NT2/D1 (cell line): ENCODE results near the gene PDIA6.

ENCODE experiments used
- DNase-seq: peaks from one replicate; pipeline ENCODE4 v3.0.0-alpha.2; 2011; ENCODE audit warnings: low read depth, low spot score
- H3K27me3 ChIP-seq: 2 replicates; pipeline ENCODE4 v1.6.0; 2011; ENCODE audit warnings: mild to moderate bottlenecking; ENCODE audit not compliant: insufficient read length, insufficient read depth
- H3K36me3 ChIP-seq: 2 replicates; pipeline ENCODE4 v1.6.1; 2011; ENCODE audit warnings: mild to moderate bottlenecking, low read length, mixed read lengths; ENCODE audit not compliant: insufficient read depth, insufficient read length
- H3K4me1 ChIP-seq: 2 replicates; pipeline ENCODE4 v1.5.1; 2011; ENCODE audit not compliant: insufficient read depth, insufficient read length
- H3K4me3 ChIP-seq: 2 replicates; pipeline ENCODE4 v1.5.1; 2011; ENCODE audit warnings: low read depth; ENCODE audit not compliant: insufficient read length
- H3K9ac ChIP-seq: 2 replicates; pipeline ENCODE4 v1.6.0; 2011; ENCODE audit warnings: low read depth; ENCODE audit not compliant: insufficient read length
- H3K9me3 ChIP-seq: 2 replicates; pipeline ENCODE4 v1.5.1; 2011; ENCODE audit warnings: mild to moderate bottlenecking, low read length; ENCODE audit not compliant: insufficient read depth
- SUZ12 ChIP-seq: IDR thresholded peaks from 2 replicates; pipeline ENCODE4 v1.6.1; 2011; ENCODE audit not compliant: insufficient read length, insufficient read depth; ENCODE audit errors: extremely low read depth
- YY1 ChIP-seq: IDR thresholded peaks from 2 replicates; pipeline ENCODE4 v1.6.1; 2011; ENCODE audit not compliant: insufficient read length, insufficient read depth
- ZNF274 ChIP-seq: IDR thresholded peaks from 2 replicates; pipeline ENCODE4 v1.6.1; 2011; ENCODE audit warnings: mild to moderate bottlenecking, low read depth, low read length

Gene PDIA6

DNA sequence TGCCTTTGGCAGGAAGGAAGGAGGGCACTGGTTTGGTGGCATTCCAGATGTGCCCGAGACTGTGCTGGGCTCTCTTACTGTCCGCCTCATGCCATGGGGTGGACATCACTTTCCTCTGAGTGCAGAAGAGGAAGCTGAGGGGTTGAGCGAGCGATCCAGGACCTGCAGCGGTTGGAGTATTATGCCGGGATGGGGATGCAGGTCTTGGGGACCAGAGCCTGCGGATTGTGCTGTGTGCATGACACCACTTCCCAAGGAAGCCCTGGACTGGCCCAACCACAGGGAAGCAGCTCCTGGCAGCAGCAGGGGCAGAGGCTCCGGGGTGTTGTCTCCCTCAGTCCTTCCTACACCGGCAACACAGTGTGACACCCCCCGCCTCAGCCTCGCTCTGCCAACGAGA is 46.7 kb downstream of the PDIA6 start:
- Histone ChIP-seq H3K9ac (no peak overlapping the region), H3K36me3 (no peaks in the 10 kb centered on the region), H3K27me3 (no peaks in the 10 kb centered on the region), H3K4me3 (no peak overlapping the region), H3K4me1 (peaks cover 8% of the 10 kb centered on the region), H3K9me3 (no peaks in the 10 kb centered on the region)
- no peak for DNase-seq
- TF ChIP-seq ZNF274 (no peak), SUZ12 (no peak), YY1 (no peak)

DNA sequence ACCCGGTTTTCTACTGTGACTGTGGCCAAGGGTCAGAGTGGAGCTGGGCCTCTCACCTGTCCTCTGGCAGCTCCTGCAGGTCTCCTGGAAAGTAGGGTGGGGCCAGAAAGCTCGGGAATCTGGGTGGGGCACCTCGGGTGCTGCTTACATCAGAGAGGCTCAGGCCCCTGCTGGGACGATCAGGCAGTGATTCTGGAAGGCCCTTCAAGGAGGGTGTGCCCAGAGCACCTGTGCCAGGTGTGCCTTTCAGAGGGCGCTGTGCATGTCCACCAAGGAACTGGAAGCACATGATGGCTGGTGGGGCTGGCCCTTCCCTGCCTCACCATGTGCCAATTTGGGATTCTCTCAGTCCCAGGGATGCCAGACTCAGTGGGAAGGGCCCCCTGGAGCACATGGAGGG is 47.1 kb downstream of the PDIA6 start:
- TF ChIP-seq SUZ12 (no peak), ZNF274 (no peak), YY1 (no peak)
- Histone ChIP-seq H3K27me3 (no peaks in the 10 kb centered on the region), H3K36me3 (no peaks in the 10 kb centered on the region), H3K4me1 (peaks cover 8% of the 10 kb centered on the region), H3K9ac (no peak overlapping the region), H3K9me3 (no peaks in the 10 kb centered on the region), H3K4me3 (no peak overlapping the region)
- DNase-seq: no peak

DNA sequence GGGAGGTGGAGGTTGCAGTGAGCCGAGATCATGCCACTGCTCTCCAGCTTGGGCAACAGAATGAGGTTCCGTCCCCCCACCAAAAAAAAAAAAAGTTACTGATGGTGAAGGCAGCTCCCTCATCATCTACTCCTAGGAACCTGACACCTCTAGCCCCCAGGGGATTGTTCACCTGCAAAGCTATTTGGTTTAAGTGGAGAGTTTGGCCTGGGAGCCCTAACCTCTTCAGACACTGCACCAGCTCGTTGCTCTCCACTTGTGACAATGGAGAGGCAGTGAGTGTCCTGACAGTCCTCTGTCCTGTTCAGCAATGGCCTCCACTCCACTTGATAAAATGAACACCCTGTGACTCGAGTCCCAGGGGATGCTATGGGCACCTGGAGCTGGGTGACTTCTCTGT is 47.7 kb downstream of the PDIA6 start:
- no peak for DNase-seq
- Histone ChIP-seq H3K4me3 (no peak overlapping the region), H3K36me3 (no peaks in the 10 kb centered on the region), H3K27me3 (no peaks in the 10 kb centered on the region), H3K4me1 (peaks cover 8% of the 10 kb centered on the region), H3K9me3 (no peaks in the 10 kb centered on the region), H3K9ac (no peak overlapping the region)
- no peak for TF ChIP-seq YY1
- no peak for TF ChIP-seq ZNF274
- no peak for TF ChIP-seq SUZ12

DNA sequence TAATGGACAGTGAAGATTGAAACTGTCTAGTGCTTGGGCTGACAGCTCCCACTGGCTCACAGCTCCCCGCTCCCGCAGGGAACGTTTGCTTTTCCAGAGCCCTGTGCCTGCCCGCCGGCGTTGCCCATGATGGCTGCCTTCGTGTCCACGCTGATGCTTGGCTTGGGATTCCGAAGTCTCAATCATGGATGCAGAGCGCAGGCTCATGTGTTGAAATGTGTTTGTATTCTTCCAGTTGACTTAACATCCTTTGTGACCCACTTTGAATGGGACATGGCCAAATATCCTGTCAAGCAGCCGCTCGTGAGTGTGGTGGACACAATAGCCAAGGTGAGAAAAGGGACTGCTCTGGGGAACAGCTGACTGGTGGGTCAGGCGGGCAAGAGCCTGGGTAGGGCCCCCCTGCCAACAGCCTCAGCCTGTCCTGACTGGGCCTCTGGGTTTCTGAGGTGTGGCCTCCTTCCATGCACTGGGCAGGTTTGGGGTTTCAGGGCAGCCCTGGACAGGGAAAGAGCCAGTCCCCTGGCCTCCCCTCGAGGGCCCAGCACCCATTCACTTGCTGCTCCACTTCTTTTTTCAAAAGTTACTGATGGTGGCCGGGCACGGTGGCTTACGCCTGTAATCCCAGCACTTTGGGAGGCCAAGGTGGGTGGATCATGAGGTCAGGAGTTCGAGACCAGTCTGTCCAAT is 48.3 kb downstream of the PDIA6 start:
- H3K4me1 ChIP-seq: peaks cover 11% of the 10 kb centered on the region
- TF ChIP-seq YY1 (no peak), SUZ12 (no peak), ZNF274 (no peak)
- no peaks in the 10 kb centered on the region for H3K9me3 ChIP-seq
- no peak for DNase-seq
- H3K36me3 ChIP-seq: no peaks in the 10 kb centered on the region
- H3K27me3 ChIP-seq: no peaks in the 10 kb centered on the region
- no peak overlapping the region for H3K4me3 ChIP-seq
- no peak overlapping the region for H3K9ac ChIP-seq

DNA sequence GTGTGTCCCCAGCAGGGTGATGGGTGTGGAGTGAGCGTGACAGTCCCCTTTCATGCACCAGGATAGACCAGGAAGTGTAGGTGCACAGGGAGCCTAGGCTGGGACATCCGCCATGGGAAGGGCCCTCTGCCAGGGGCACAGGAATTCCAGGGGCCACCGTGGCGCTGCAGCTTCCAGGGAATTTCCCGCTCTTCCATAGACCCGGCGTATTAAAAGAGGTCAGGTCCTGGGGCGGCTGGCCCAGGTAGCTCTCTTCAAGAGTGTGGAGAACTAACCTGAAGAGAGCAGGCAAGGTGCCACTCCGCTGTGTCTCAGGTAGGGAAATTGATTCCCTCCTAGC is 49.2 kb downstream of the PDIA6 start:
- Histone ChIP-seq H3K4me3 (no peak overlapping the region), H3K36me3 (no peaks in the 10 kb centered on the region), H3K4me1 (peaks cover 13% of the 10 kb centered on the region), H3K9me3 (no peaks in the 10 kb centered on the region), H3K27me3 (no peaks in the 10 kb centered on the region), H3K9ac (no peak overlapping the region)
- no peak for DNase-seq
- TF ChIP-seq SUZ12 (no peak), ZNF274 (no peak), YY1 (no peak)

DNA sequence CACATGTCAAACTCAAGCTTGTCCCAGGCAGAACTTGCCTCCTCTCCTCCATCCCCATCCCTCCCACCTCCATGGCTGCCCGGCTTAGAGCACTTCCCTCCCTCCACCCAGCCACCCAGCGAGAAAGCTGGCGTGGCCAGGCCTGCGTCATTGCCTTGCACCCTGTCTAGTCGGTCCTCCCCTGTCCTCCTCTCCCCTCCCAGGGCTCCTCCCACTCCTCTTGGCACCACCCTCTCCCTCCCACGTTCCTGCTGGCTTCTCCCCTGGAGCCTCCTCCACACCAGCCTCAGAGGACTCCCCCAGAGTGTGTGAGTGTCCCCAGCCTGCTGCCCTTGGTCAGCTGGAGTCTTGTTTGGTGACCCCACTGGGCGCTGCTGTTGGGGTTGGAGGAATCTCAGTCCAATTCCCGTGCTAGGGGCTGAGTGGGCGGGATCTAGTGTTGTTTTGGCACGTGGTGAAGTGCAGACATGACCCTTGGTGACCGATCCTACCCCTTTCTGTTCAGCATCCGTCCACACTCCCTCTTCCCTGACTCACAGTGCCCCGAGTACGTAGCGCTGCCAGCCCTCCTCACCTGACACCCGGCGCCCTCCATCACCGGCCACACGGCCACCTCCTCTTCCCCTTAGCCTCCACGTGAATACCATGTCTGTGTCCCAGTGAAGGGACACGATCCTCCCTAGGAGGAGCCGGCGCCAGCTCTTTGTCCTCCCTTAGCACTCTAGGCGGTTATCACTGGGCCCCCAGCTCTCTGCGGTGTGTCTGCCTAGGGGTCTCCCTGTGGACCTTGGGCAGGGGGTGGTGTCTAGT is 49.7 kb downstream of the PDIA6 start:
- Histone ChIP-seq H3K9ac (no peak overlapping the region), H3K4me3 (no peak overlapping the region), H3K4me1 (peaks cover 13% of the 10 kb centered on the region), H3K36me3 (no peaks in the 10 kb centered on the region), H3K27me3 (no peaks in the 10 kb centered on the region), H3K9me3 (no peaks in the 10 kb centered on the region)
- DNase-seq: no peak
- TF ChIP-seq ZNF274 (no peak), YY1 (no peak), SUZ12 (no peak)

DNA sequence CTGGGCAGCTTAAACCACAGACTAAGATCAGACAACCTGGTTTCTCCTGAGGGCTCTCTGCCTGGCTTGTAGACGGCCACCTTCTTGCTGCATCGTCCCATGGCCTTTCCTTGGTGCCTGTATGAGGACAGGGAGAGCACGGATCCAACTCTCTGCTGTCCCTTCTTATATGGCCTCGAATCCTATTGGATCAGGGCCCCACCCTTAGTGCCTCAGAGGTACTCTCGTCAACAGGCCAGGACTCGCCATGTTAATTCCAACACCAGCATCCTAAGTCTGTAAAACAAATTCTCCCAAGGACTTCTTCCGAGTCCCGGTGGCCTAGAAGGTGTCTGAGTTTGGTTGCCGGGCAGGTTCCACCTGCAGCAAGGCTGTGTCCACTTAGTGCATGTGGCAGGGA is 51.0 kb downstream of the PDIA6 start:
- TF ChIP-seq ZNF274 (no peak), SUZ12 (no peak), YY1 (no peak)
- no peak for DNase-seq
- H3K9me3 ChIP-seq: no peaks in the 10 kb centered on the region
- no peak overlapping the region for H3K4me3 ChIP-seq
- H3K36me3 ChIP-seq: no peaks in the 10 kb centered on the region
- H3K27me3 ChIP-seq: no peaks in the 10 kb centered on the region
- H3K4me1 ChIP-seq: peaks cover 13% of the 10 kb centered on the region
- H3K9ac ChIP-seq: no peak overlapping the region
